Measurements from ENCODE around the gene WLS. TPM values are rescaled to one million over a fixed set of nuclear protein-coding genes. Genes with fewer than 3 reads are reported as not detected.

WLS gene
- total RNA-seq, 4 donors from 2014 or later, result 44.1 to 160 (median 76.8) TPM

DNA sequence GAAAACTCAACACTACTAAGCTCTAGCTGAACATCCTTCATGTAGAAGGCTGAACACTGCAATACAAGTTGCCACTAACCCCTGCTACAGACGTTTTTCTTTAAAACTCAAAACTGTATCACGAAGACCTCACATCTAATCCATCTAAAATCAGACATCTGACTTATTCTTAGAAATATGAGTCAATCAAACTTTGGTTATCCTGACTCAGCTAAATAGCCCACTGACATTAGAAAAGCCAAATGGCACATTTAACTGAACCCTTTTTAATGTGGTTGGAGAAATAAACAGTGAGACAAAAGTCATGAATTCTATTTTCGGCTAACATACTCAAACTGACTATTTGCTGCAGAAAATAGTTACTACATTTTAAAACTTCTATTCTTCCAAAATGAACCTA is 35.6 kb downstream of the WLS start:
- Histone ChIP-seq H3K27me3 (no peaks in the 10 kb centered on the region), H3K9me3 (no peaks in the 10 kb centered on the region), H3K36me3 (no peaks in the 10 kb centered on the region), H3K4me1 (no peaks in the 10 kb centered on the region), H3K27ac (no peak overlapping the region), H3K4me3 (no peak overlapping the region)
- DNase-seq, result no peak
- TF ChIP-seq, protein P1, sequence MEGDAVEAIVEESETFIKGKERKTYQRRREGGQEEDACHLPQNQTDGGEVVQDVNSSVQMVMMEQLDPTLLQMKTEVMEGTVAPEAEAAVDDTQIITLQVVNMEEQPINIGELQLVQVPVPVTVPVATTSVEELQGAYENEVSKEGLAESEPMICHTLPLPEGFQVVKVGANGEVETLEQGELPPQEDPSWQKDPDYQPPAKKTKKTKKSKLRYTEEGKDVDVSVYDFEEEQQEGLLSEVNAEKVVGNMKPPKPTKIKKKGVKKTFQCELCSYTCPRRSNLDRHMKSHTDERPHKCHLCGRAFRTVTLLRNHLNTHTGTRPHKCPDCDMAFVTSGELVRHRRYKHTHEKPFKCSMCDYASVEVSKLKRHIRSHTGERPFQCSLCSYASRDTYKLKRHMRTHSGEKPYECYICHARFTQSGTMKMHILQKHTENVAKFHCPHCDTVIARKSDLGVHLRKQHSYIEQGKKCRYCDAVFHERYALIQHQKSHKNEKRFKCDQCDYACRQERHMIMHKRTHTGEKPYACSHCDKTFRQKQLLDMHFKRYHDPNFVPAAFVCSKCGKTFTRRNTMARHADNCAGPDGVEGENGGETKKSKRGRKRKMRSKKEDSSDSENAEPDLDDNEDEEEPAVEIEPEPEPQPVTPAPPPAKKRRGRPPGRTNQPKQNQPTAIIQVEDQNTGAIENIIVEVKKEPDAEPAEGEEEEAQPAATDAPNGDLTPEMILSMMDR (IDR thresholded peaks at IDR 0.05), result no peak
- TF ChIP-seq POLR2A (IDR thresholded peaks at IDR 0.05), result no peak
- intact Hi-C loops (cut with DNase I; ENCODE audit: low total_unique reads), result no loop called here

DNA sequence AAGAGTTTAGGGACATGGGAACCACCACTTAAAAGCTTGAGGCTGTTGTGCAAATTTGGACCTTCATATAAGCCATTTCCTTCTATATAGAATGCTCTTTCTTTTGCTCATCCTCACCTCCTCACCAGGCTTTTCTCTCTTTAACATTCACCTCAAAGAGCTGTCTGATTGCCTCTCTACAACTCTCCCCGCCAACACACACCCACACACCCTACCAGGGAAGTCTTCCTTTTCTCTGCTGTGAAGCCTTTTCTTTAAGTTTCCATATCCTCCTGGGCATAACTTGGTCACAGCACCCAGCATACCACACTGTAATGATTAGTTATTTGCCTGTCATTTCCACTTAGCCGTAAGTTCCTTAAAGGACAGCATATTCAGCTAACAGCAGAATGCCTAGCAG is 40.6 kb downstream of the WLS start:
- Histone ChIP-seq H3K27me3 (no peaks in the 10 kb centered on the region), H3K27ac (no peak overlapping the region), H3K36me3 (no peaks in the 10 kb centered on the region), H3K9me3 (no peaks in the 10 kb centered on the region), H3K4me1 (no peaks in the 10 kb centered on the region), H3K4me3 (no peak overlapping the region)
- DNase-seq, result no peak
- TF ChIP-seq, protein P1 (IDR thresholded peaks at IDR 0.05), result no peak
- no peak for TF ChIP-seq POLR2A (IDR thresholded peaks at IDR 0.05)
- intact Hi-C loops (cut with DNase I; ENCODE audit: low total_unique reads), result no loop called here

DNA sequence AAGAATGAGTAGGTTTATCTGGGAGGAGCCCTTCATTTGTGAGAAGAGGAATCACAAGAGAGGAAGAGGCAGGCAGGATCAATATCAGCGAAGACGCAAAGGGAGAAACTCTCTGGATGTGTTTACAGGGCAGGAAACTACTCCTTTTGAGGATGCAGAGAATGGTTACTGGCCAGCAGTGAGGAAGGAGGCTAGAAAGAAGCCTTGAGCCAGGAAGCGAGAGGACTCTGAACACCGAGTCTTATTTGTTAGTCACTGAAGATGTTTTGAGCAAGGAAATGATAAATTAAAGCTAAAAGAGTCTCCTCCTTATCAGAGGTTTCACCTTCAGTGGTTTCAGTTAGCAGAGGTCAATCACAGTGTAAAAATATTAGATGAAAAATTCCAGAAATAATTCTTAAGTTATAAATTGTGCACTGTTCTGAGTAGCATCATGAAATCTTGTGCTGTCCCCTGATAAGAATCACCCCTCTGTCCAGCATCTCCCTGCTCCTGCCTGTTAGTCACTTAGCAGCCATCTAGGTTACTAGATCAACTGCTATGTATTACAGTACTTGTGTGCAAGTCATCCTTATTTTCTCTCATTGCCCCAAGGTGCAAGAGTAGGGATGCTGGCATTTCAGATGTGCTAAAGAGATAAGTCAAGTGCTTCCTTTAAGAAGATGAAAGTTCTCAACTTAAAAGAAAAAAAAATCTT is 43.5 kb downstream of the WLS start:
- Histone ChIP-seq H3K27me3 (no peaks in the 10 kb centered on the region), H3K27ac (no peak overlapping the region), H3K4me3 (no peak overlapping the region), H3K4me1 (no peaks in the 10 kb centered on the region), H3K36me3 (no peaks in the 10 kb centered on the region), H3K9me3 (no peaks in the 10 kb centered on the region)
- intact Hi-C loops (cut with DNase I; ENCODE audit: low total_unique reads), result no loop called here
- TF ChIP-seq, protein P1 (IDR thresholded peaks at IDR 0.05), result no peak
- TF ChIP-seq POLR2A (IDR thresholded peaks at IDR 0.05), result no peak
- no peak for DNase-seq

DNA sequence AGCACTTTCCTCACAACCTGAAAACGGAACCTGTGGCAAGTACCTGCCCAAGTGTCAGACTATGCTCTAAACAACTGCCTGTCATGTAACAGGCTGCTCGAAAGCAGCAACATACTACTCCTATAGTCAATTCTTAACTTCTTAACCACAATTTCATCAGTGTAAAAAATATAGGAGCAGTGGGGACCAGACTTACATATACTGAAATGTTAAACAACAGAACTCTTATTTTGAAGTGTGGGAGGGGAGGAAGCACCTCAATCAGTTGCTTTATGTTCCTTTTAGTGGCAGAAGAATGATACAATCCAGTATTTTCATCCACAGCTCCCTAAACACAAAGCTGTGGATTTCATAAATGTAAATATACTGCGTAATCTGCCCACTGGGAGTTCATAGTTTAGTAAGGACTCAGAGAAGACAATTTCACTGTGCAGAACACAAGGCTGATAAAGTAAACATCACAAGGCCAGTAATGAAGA is 44.2 kb downstream of the WLS start:
- no peak overlapping the region for H3K4me3 ChIP-seq
- H3K9me3 ChIP-seq, result no peaks in the 10 kb centered on the region
- no peaks in the 10 kb centered on the region for H3K27me3 ChIP-seq
- TF ChIP-seq POLR2A (IDR thresholded peaks at IDR 0.05), result no peak
- TF ChIP-seq, protein P1 (IDR thresholded peaks at IDR 0.05), result no peak
- H3K4me1 ChIP-seq, result no peaks in the 10 kb centered on the region
- no peak for DNase-seq
- no peaks in the 10 kb centered on the region for H3K36me3 ChIP-seq
- no peak overlapping the region for H3K27ac ChIP-seq
- intact Hi-C loops (cut with DNase I; ENCODE audit: low total_unique reads), result no loop called here

DNA sequence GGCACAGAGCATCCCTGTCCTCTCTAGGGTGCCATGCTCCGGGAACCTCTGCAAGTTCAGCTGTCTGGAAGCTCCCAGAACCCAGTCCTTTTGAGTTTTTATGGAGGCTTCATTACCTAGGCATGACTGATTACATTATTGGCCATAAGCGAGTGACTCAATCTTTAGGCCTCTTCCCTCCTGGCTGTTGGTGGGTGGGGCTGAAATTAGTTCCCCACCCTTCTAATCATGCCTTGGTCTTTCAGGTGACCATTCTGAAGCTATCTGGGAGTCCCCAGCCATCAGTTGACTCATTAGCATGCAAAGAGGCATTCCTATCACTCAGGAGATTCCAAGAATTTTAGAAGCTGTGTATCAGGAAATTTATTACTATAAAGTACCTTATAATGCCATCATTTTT is 46.6 kb downstream of the WLS start:
- no peak overlapping the region for H3K27ac ChIP-seq
- no peaks in the 10 kb centered on the region for H3K36me3 ChIP-seq
- DNase-seq, result no peak
- no peak overlapping the region for H3K4me3 ChIP-seq
- no peaks in the 10 kb centered on the region for H3K4me1 ChIP-seq
- no peak for TF ChIP-seq POLR2A (IDR thresholded peaks at IDR 0.05)
- TF ChIP-seq, protein P1 (IDR thresholded peaks at IDR 0.05), result no peak
- no peaks in the 10 kb centered on the region for H3K27me3 ChIP-seq
- H3K9me3 ChIP-seq, result no peaks in the 10 kb centered on the region
- intact Hi-C loops (cut with DNase I; ENCODE audit: low total_unique reads), result no loop called here
